OCI-LY1 (cell line): Measurements from ENCODE around the gene LMF1.

Experiments
- EZH2 ChIP-seq: fragments of 200-600 bp; sonication (generic), shearing (Covaris generic); IDR thresholded peaks from 2 replicates; pipeline ENCODE4 v1.8.0; 2017; ENCODE audit warnings: borderline replicate concordance, mixed run types, mild to moderate bottlenecking, antibody characterized with exemption, low read length, moderate library complexity, mixed read lengths
- TF ChIP-seq, protein P1 (sequence below): fragments of 200-600 bp; sonication (generic), shearing (Covaris generic); IDR thresholded peaks from 2 replicates; pipeline ENCODE4 v1.5.1; 2017; ENCODE audit warnings: mild to moderate bottlenecking, antibody characterized with exemption, low read length, moderate library complexity, mixed read lengths

GRCh38 chr16:889586-889985 is 81.2 kb downstream of the LMF1 start:
- TF ChIP-seq, protein P1, sequence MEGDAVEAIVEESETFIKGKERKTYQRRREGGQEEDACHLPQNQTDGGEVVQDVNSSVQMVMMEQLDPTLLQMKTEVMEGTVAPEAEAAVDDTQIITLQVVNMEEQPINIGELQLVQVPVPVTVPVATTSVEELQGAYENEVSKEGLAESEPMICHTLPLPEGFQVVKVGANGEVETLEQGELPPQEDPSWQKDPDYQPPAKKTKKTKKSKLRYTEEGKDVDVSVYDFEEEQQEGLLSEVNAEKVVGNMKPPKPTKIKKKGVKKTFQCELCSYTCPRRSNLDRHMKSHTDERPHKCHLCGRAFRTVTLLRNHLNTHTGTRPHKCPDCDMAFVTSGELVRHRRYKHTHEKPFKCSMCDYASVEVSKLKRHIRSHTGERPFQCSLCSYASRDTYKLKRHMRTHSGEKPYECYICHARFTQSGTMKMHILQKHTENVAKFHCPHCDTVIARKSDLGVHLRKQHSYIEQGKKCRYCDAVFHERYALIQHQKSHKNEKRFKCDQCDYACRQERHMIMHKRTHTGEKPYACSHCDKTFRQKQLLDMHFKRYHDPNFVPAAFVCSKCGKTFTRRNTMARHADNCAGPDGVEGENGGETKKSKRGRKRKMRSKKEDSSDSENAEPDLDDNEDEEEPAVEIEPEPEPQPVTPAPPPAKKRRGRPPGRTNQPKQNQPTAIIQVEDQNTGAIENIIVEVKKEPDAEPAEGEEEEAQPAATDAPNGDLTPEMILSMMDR, result no peak
- no peak for TF ChIP-seq EZH2
